Fibroblast of lung (primary cell): ENCODE data around the gene THOP1. TPM values are rescaled to one million over a fixed set of nuclear protein-coding genes. Genes with fewer than 3 reads are reported as not detected.

Source experiments
- DNase-seq, 2 donors: peaks; one replicate each; pipeline versions ENCODE4 v3.0.0 to v3.0.0-alpha.2; 2010; ENCODE audit warnings: low read depth in 2 of 2
- H2AFZ ChIP-seq: 2 replicates; pipeline ENCODE4 v1.5.1; 2012; ENCODE audit warnings: low read length, control low read depth, inconsistent platforms
- H3K27ac ChIP-seq: 2 replicates; pipeline ENCODE4 v1.5.1; 2011; ENCODE audit warnings: low read length, control low read depth; ENCODE audit not compliant: insufficient read depth
- H3K27me3 ChIP-seq: 2 replicates; pipeline ENCODE4 v1.5.1; 2011; ENCODE audit warnings: mild to moderate bottlenecking, low read length; ENCODE audit not compliant: control insufficient read depth, insufficient read depth
- H3K36me3 ChIP-seq: 2 replicates; pipeline ENCODE4 v1.5.1; 2011; ENCODE audit warnings: low read length; ENCODE audit not compliant: control insufficient read depth, insufficient read depth
- H3K4me1 ChIP-seq: 2 replicates; pipeline ENCODE4 v1.5.1; 2011; ENCODE audit warnings: low read length; ENCODE audit not compliant: control insufficient read depth, insufficient read depth; ENCODE audit errors: extremely low read depth
- H3K4me2 ChIP-seq: 2 replicates; pipeline ENCODE4 v1.5.1; 2011; ENCODE audit warnings: low read length, control low read depth; ENCODE audit not compliant: insufficient read depth; ENCODE audit errors: extremely low read depth
- H3K4me3 ChIP-seq, 4 experiments: fragments of 200-600 bp in 1 of 4; sonication (generic) in 1 of 4; replicated peaks in 1 of 4; 2 replicates each; pipeline ENCODE4 v1.5.1; 2011 to 2016; ENCODE audit warnings: low read length in 4 of 4, low read depth in 3 of 4, mild to moderate bottlenecking in 3 of 4, control low read depth in 2 of 4, inconsistent platforms in 1 of 4, mixed read lengths in 1 of 4; ENCODE audit not compliant: insufficient read depth in 1 of 4; ENCODE audit errors: control extremely low read depth in 1 of 4
- H3K79me2 ChIP-seq: 2 replicates; pipeline ENCODE4 v1.5.1; 2012; ENCODE audit warnings: mild to moderate bottlenecking, low read length, inconsistent platforms; ENCODE audit not compliant: control insufficient read depth, insufficient read depth
- H3K9ac ChIP-seq: 2 replicates; pipeline ENCODE4 v1.5.1; 2011; ENCODE audit warnings: mild to moderate bottlenecking, low read length, control low read depth; ENCODE audit not compliant: insufficient read depth
- H3K9me3 ChIP-seq: 2 replicates; pipeline ENCODE4 v1.5.1; 2012; ENCODE audit warnings: low read depth, low read length; ENCODE audit not compliant: control insufficient read depth, insufficient read depth
- H4K20me1 ChIP-seq: 2 replicates; pipeline ENCODE4 v1.5.1; 2011; ENCODE audit warnings: low read length; ENCODE audit not compliant: control insufficient read depth, insufficient read depth; ENCODE audit errors: extremely low read depth
- EZH2 ChIP-seq: IDR thresholded peaks from 2 replicates; pipeline ENCODE4 v1.5.1; 2012; ENCODE audit warnings: low read length, control low read depth, mild to moderate bottlenecking; ENCODE audit errors: missing control alignments
- polyA plus RNA-seq, 2 donors: library from polyadenylated mRNA; depleted of rRNA in 1 of 2; stranded (reverse) in 1 of 2; unstranded in 1 of 2; fragments of >200 nt; gene quantifications; 2 replicates each; pipeline ENCODE4 v1.2.1, GENCODE V29; 2011 to 2012; ENCODE audit warnings: missing spikeins in 1 of 2
- total RNA-seq: library from RNA; depleted of rRNA; stranded (reverse); fragments of >200 nt; gene quantifications from 2 replicates; pipeline ENCODE4 v1.2.1, GENCODE V29; 2014
- TF ChIP-seq, protein P1 (sequence below), 2 donors: IDR thresholded peaks in 1 of 2; conservative IDR thresholded peaks in 1 of 2; 1 replicate in 1 of 2; 2 replicates in 1 of 2; pipeline ENCODE4 v1.5.1; 2011 to 2012; ENCODE audit warnings: low read length in 2 of 2, control low read depth in 1 of 2, inconsistent platforms in 1 of 2, low read depth in 1 of 2, mild to moderate bottlenecking in 1 of 2

THOP1 gene
- total and polyA plus RNA-seq, 2 donors (not counting 1 experiment from before 2014, with no cell fraction given), result 23.6 to 49.5 TPM

DNA sequence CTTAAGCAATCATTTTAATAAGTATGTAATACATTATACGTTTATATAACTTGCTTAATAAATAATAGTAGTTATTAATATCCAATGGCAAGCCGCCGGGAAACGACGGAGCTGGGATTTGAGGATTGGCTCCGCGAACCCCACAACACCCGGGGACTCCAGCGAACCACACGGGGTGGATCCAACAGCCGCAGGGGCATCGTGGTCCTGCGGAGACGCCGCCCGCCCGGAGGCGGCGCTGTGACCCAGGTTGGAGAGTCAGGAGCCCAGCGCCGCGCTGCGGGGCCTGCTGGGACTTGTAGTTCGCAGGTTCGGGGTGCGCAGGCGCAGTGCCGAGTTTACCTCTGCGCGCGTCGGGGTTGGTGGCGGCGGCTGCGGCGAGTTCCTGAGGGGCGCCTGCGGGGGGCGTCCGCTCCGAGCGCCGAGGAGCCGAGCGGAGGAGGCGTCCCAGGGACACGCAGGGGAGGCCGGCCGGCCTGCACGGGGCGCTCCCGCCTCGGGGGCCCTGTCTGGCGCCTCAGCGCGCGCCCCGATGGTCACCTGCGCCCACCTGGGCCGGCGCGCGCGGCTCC, 34.3 kb downstream of the THOP1 start, which contains the start of gene ZNF554:
Gene ZNF554 (plus strand): TSS at position 329 of the 572 bp plus-strand sequence. CDS start 204 bp downstream, at position 533.
- Histone ChIP-seq H2AFZ (peak within 1 kb of the TSS; percentile 57), H3K36me3 (no peaks in the 10 kb centered on the region), H3K27me3 (no peaks in the 10 kb centered on the region), H3K4me1 (no peaks in the 10 kb centered on the region), H3K9me3 (no peaks in the 10 kb centered on the region), H3K27ac (no peak within 1 kb of the TSS), H3K79me2 (no peaks in the 10 kb centered on the region), H3K4me2 (peak within 1 kb of the TSS; percentile 94), H4K20me1 (no peaks in the 10 kb centered on the region), H3K4me3 (peak within 1 kb of the TSS; percentile 67 to 76 (median 70)), H3K9ac (peak within 1 kb of the TSS; percentile 61)
- peak; percentile 88 to 96 for DNase-seq
- TF ChIP-seq, protein P1, sequence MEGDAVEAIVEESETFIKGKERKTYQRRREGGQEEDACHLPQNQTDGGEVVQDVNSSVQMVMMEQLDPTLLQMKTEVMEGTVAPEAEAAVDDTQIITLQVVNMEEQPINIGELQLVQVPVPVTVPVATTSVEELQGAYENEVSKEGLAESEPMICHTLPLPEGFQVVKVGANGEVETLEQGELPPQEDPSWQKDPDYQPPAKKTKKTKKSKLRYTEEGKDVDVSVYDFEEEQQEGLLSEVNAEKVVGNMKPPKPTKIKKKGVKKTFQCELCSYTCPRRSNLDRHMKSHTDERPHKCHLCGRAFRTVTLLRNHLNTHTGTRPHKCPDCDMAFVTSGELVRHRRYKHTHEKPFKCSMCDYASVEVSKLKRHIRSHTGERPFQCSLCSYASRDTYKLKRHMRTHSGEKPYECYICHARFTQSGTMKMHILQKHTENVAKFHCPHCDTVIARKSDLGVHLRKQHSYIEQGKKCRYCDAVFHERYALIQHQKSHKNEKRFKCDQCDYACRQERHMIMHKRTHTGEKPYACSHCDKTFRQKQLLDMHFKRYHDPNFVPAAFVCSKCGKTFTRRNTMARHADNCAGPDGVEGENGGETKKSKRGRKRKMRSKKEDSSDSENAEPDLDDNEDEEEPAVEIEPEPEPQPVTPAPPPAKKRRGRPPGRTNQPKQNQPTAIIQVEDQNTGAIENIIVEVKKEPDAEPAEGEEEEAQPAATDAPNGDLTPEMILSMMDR (conservative IDR thresholded peaks at IDR 0.05 in 1 of 2, IDR thresholded peaks at IDR 0.05 in 1 of 2; ENCODE audit: low read depth in 1 of 2, low read length in 2 of 2), result peak; percentile 95 to 97
- TF ChIP-seq EZH2, result no peak

DNA sequence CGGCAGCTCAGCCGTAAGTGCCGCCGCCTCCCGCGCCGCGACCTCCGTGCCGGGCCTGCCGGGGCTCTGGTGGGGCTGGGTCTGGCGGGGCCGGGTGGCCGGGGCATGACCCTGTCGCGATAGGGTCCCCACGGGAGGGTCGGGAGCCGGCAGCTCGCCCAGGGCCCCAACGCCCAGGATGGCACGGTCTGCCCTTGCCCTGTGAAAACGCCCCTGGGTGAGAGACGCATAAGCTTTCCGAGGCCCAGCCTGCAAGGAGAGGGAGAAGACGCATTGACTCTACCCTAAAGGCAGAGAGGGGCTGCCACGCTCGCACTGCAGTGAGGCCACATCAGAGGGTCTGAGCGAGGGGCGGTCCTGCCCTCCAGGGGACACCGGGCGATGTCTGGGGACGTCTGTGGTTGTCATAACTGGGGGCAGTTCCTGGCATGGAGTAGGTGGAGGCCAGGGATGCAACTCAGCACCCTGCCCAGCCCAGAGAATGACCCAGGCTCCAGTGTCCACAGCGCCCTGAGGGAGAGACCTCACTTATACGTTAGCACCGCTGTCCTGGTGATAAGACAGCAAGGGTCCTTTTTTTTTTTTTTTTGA, 34.9 kb downstream of the THOP1 start:
- no peaks in the 10 kb centered on the region for H3K27me3 ChIP-seq
- no peaks in the 10 kb centered on the region for H3K36me3 ChIP-seq
- no peak overlapping the region for H3K27ac ChIP-seq
- TF ChIP-seq, protein P1 (conservative IDR thresholded peaks at IDR 0.05 in 1 of 2, IDR thresholded peaks at IDR 0.05 in 1 of 2; ENCODE audit: low read depth in 1 of 2, low read length in 2 of 2), result no peak
- no peak for TF ChIP-seq EZH2
- H3K9me3 ChIP-seq, result no peaks in the 10 kb centered on the region
- H2AFZ ChIP-seq, result peak overlapping the region; percentile 57
- H3K4me3 ChIP-seq, result peak overlapping the region; percentile 67 to 76 (median 70)
- H3K4me1 ChIP-seq, result no peaks in the 10 kb centered on the region
- no peak for DNase-seq
- peak overlapping the region; percentile 61 for H3K9ac ChIP-seq
- no peaks in the 10 kb centered on the region for H4K20me1 ChIP-seq
- no peaks in the 10 kb centered on the region for H3K79me2 ChIP-seq
- H3K4me2 ChIP-seq, result peak overlapping the region; percentile 94

DNA sequence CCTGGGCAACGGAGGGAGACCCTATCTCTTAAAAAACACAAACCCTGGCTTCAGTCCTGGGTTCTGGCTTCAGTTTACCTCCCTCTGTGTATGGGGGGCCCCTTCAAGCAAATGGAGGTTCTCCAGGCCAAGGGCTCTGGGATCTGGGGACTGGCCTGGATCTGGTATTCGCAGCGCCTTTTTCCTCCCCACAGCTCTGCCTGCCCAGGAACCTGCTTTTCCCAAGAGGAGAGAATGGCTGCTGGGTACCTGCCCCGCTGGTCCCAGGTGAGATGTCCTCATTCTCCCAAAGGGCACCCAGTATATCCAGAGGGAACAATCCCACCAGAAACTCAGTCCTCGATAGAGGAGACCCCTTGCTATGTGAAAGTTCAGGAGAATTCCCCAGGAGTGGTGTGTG, 37.5 kb downstream of the THOP1 start:
- H3K4me3 ChIP-seq, result no peak overlapping the region
- no peak overlapping the region for H3K9ac ChIP-seq
- H3K4me2 ChIP-seq, result no peak overlapping the region
- no peak overlapping the region for H2AFZ ChIP-seq
- no peaks in the 10 kb centered on the region for H4K20me1 ChIP-seq
- TF ChIP-seq, protein P1 (conservative IDR thresholded peaks at IDR 0.05 in 1 of 2, IDR thresholded peaks at IDR 0.05 in 1 of 2; ENCODE audit: low read depth in 1 of 2, low read length in 2 of 2), result no peak
- no peak for TF ChIP-seq EZH2
- no peaks in the 10 kb centered on the region for H3K79me2 ChIP-seq
- no peaks in the 10 kb centered on the region for H3K36me3 ChIP-seq
- no peak overlapping the region for H3K27ac ChIP-seq
- H3K27me3 ChIP-seq, result no peaks in the 10 kb centered on the region
- H3K4me1 ChIP-seq, result no peaks in the 10 kb centered on the region
- no peaks in the 10 kb centered on the region for H3K9me3 ChIP-seq
- DNase-seq, result no peak
